ENCODE data around the gene PIP4K2C.
"Not testable (repeated sequence)": the region's sequence is repeated elsewhere in the genome, so short reads cannot be mapped to it uniquely, and the experiment has no call there.

The PIP4K2C gene

DNA sequence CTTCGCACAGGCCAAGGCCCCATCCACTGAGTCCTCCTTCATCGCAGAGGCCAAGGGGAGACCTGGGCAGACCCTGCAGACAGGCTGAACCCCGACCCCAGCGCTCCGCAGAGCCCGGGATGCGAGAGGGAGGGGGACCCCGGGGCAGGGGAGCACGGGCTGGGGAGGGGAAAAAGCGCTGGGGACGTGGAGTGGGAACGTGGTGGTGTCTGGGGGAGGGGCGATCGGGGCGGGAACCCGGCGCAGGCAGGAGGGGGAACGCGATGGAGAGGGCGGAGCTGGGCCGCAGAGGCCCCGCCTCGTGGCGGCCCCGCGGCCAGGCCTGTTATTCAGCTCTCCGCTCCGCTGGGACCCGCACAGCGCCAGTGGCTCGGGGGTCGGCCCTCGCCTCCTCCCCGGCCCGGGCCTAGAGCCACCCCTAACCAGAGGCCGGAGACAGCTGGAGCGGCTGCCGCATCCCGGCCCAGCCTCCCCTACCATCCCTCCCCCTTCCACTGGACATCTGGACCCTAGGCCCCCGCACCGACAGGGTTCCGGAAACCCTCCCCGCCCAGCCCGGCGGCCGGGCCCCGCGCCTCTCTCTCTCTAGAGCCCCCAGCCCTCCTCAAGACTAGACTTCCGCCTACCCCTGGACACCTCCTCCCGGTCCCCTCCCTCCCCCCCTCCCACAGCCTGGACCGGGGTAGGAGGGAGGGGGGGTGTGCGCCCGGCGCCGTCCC is 20.3 kb downstream of the PIP4K2C start, which contains the start of gene ARHGEF25:
Gene ARHGEF25 (plus strand): TSS at position 328 of the 719 bp plus-strand sequence. CDS start 460 bp downstream, outside the sequence.
- peak; percentile 37 for DNase-seq

DNA sequence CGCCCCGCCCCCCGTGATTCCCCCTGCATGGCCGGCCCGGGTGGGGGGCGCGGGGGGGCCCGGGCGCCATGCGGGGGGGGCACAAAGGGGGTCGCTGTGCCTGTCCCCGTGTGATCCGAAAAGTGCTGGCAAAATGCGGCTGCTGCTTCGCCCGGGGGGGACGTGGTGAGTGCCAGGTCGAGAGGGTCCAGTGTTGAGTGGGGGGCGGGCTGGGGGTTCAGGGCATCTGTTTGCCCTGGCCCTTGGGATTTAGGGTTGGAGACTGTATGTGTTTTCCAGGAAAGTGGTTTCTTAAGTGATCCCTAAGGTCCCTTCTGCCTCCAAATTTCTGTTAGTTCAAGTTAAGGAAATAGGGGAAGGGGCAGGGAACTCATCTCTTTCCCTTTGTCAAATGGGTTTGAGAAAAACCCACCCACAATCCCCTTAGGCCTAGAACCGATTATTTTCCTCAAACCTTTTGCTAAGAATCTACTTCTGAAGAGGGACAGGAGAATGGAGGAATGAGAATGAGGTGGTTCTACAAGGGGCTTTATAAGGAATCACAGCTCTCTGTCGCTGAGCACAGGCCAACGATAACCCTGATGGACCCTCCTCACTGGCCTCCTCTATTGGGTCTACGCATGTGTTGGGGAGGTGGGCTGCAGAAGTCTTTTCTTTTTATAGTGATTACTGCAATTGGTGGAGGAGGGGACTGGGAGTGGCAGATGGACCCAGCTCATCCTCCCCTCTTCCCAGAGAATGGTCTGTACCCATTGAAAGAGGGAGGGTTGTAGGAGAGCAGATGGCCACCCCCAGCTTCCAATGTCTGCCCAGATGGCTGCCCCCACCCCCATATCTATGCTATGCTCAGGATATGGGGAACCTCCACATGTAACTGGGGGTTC is 21.1 kb downstream of the PIP4K2C start:
- no peak for DNase-seq

DNA sequence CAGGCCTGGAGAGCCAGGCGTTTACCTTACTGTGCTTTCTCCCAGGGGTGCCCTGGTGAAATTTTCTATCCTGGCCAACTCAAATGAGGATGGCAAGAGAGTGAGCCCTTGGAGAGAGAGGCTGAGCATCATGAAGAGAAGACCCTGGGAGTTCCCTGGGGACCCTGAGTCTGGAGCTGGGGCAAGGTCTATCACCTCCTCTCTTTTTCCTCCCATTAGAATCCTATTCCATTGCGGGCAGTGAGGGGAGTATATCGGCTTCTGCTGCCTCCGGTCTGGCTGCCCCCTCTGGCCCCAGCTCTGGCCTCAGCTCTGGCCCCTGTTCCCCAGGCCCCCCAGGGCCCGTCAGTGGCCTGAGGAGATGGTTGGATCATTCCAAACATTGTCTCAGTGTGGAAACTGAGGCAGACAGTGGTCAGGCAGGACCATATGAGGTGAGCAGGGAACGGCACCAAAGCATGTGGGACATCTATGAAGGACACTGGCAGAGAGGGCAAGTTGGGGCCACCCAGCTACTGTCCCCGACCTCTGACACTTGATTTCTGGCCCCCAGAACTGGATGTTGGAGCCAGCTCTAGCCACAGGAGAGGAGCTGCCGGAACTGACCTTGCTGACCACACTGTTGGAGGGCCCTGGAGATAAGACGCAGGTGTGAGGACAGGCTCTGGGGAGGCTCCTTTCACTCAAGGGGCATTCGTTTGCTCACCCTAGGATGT is 21.9 kb downstream of the PIP4K2C start:
- no peak for DNase-seq

DNA sequence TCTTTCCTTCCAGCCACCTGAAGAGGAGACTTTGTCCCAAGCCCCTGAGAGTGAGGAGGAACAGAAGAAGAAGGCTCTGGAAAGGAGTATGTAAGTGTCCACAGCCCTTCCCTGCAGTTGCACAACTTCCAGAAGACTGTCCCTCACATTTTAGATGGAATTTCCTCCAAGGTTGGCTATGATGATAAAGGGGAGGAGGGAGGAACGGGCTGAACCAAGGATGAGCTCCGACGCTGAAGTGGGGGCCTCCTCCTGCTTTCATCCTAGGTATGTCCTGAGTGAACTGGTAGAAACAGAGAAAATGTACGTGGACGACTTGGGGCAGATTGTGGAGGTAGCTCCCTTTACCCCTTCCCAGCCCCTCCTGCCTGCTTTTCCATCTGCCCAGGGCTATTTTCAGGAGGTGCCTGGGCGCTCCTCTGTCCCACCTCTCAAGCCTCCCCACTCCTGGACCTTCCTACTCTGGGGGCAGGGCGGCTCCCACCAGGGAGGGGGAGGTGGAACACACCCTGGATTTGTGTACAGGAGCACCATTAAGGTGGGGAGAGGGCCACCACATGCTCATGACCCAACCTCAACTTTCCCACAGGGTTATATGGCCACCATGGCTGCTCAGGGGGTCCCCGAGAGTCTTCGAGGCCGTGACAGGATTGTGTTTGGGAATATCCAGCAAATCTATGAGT is 22.6 kb downstream of the PIP4K2C start:
- DNase-seq, result no peak

DNA sequence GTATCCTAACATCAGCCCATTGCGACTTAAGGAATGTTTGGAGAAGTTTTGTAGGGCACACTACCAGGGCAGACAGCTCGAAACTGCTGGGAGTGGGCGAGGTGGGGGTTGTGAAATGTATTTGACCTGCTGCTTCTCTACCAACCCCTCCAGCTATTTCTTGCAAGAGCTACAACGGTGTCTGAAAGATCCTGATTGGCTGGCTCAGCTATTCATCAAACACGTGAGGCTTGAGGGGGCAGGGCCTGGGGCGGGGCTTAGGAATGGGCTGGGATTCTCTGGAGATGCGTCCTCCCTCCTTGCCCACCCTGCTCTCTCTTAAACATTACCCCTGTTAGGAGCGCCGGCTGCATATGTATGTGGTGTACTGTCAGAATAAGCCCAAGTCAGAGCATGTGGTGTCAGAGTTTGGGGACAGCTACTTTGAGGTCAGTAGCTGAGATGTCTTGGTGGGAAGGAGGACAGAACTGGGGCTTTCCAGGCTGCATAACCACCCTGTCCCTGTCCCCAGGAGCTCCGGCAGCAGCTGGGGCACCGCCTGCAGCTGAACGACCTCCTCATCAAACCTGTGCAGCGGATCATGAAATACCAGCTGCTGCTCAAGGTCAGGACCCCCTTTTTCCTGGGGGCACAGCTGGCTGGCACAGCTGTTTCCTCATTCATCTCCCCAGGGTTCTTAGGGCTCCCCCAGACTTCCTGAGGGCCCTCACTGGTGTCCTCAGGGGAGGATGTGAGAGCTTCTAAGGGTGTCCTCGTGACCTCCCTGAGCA is 23.4 kb downstream of the PIP4K2C start:
- DNase-seq, result peak; percentile 17

DNA sequence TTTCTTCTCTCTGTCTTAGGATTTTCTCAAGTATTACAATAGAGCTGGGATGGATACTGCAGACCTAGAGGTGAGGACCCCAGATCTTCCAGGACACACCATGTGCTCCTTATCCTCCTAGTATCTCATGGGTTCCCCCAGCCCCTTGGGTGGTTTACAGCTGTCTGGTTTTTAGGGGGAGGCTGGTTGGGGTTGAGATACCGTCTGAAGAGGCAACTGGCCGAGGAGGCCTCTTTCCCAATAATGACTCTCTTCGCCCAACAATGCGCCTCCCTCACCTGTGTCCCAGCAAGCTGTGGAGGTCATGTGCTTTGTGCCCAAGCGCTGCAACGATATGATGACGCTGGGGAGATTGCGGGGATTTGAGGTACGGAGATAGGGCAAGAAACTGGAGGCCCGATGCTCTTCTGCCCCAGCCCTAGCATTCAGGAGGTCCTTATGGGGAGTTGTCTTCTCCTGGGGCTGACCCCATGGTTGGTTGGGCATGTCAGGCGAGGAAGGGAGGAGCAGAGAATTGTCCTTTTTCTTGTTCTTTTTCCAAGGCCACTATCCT is 24.0 kb downstream of the PIP4K2C start:
- DNase-seq, result no peak

DNA sequence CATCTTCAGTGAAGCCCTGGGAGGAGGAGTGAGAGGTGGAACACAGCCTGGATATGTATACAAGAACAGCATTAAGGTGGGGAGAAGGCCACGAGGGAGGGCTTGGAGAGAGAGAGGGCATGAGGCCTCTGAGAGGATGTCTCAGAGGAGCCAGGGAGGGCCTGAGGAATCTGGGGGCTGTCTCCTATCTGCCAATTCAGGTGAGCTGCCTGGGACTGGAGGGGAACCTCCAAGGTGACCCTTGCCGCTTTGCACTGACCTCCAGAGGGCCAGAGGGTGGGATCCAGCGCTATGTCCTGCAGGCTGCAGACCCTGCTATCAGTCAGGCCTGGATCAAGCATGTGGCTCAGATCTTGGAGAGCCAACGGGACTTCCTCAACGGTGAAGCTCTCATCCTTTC is 24.6 kb downstream of the PIP4K2C start:
- no peak for DNase-seq

DNA sequence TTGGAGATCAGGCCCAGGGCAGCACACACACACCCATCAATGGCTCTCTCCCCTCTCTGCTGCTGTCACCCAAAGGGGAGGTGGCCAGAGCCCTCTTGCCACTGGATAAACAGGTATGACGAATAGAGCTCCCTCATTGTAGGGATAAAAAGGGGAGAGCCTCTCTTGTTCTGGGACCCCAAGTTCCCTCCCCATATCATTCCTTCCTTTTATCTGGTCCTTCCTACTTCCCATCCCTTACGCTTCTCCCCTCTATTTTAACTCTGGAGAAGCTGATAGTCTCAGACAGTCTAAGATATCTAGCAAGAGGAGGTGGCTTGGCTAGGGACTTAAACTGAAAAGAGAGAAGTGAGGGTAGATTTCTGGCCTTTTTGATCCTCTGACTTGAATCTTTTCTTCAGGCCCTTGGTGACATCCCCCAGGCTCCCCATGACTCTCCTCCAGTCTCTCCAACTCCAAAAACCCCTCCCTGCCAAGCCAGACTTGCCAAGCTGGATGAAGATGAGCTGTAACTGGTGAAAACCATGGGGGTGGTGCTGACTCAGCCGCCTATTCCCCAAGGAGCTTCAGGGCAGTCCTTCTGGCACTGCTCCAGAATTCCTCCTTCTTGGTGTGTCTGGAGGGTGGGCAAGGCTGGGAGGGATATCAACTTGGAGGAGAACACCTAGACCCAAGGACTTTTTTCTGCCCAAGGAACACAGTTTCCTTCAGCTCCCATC is 25.6 kb downstream of the PIP4K2C start:
- DNase-seq, result no peak

DNA sequence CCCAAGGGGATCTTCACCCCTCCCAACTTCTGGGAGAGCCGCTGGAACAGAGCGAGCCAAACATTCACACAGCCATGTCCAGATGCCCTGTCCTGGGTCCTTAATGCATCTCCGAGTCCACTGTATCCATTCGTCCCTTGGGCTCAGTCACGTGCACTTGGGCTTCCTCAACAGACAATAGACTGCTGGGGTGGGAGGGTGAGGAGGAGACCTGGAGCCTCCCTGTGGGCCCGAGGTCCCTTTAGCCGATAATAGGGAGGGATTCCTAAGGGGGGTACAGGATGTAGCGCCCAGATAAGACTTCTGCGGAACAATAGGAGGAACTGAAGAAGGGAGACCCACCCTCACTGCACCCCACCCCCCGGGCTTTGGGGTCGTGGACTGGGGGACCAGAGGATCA is 26.9 kb downstream of the PIP4K2C start:
- DNase-seq, result no peak

DNA sequence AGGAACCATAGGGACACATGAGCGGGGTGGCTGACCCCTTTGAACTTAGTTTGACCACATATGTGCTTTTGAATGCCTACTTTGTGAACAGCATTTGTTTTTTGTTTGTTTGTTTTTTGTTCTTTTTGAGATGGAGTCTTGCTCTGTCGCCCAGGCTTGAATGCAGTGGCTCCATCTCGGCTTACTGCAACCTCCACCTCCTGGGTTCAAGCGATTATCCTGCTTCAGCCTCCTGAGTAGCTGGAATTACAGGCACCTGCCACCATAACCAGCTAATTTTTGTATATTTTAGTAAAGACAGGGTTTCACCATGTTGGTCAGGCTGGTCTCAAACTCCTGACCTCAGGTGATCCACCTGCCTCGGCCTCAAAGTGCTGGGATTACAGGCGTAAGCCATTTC is 27.4 kb downstream of the PIP4K2C start:
- DNase-seq, result not testable (repeated sequence)

DNA sequence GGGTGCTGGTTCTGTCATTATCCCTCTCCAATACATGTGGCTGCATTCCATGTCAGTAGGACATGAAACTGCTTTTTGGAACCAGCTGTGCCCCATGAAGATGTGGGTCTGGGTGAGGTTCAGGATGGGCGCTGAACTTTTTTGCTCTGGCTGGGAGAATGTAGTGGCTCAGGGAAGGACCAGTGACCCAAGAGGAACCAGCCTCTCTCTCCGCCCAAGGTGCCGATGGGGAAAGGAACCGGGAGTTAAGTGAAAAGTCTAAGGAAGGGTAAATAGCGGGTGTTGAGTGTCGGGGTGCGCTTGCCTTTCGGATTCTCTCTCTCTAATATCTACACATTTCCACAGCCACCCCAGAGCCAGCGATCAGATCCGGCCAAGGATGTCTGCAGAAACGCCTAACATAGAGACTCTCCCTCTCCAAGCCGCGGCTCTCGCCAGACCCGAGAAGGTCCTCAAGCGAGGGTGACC is 28.0 kb downstream of the PIP4K2C start:
- no peak for DNase-seq

DNA sequence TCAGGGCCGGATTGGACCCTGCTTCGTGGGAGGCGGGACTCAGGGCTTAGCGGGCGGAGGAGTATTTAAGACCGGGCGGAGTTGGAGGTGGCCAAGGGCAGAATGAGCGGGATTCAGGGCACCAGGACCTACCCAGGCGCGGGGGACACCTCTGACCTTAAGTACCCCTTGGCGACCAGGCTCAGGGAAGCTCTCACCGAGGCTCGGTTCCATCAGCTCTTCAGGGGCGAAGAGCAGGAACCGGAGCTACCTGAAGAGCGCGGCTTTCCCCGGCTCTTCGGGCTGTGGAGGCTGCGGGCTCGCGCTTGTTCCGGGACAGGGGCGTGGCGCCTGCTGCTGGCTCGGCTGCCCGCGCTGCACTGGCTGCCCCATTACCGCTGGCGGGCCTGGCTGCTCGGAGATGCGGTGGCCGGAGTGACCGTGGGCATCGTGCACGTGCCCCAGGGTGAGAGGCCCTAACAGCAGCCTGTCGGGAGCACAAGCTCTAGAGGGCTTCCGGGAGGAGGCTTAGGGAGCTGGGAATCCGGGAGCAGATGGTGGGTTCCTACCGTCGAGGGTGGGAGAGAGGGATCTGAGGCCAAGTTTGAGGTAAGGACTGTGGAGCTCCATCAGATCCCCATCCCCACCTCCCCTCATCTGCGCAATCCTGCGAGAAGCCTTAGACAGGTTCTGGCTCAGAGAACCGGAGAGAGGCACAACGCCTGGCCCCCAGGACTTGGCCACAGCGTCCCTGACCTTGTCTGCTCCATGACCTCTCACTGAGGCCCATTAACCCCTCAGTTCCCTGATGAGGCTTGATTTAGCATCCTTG is 28.6 kb downstream of the PIP4K2C start:
- DNase-seq, result no peak

DNA sequence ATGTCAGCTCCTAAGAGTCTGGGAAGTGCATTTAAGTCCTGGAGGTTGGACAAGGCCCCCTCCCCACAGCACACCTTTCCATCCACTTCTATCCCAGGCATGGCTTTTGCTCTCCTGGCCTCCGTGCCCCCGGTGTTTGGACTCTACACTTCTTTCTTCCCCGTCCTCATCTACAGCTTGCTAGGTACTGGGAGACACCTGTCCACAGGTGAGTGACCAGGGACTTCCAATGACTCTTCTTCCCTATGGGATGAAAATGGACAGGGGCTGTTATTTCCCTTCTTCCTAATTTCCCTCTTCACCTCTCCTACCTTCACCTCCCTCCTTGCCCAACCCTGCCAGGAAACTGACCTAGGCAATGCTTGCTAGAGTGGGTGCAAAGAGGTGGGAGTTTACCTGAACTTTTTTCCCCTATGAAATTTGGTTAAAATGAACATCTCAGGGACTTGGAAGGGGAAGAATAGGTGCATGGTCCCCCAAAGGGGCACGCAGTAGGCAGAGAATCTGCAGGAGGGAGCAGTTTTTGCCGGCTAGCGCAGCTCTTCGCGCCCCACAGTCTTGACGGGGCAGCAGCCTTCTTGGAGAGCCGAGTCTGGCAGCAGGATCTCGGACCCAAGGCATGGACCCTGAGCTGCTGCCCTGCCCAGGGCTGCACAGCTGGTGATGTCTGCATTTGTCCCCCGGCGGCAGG is 29.4 kb downstream of the PIP4K2C start:
- DNase-seq, result no peak

DNA sequence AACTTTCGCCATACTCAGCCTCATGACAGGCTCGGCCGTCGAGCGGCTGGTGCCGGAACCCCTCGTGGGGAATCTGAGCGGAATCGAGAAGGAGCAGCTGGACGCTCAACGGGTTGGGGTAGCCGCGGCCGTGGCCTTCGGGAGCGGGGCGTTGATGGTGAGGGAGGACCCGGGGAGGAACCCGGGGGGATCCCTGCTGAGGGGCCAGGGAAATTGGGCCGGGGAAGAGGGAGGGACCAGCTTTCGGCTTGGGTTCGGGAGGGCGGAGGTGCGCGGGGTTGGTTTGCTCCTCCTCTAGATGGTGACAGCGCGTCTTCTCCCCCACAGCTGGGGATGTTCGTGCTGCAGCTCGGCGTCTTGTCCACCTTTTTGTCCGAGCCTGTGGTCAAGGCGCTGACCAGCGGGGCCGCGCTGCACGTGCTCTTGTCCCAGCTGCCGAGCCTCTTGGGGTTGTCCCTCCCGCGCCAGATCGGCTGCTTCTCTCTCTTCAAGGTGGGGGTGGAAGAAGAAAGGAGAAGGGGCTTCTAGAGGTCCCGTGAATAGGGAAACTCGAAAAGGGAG is 30.0 kb downstream of the PIP4K2C start:
- no peak for DNase-seq

DNA sequence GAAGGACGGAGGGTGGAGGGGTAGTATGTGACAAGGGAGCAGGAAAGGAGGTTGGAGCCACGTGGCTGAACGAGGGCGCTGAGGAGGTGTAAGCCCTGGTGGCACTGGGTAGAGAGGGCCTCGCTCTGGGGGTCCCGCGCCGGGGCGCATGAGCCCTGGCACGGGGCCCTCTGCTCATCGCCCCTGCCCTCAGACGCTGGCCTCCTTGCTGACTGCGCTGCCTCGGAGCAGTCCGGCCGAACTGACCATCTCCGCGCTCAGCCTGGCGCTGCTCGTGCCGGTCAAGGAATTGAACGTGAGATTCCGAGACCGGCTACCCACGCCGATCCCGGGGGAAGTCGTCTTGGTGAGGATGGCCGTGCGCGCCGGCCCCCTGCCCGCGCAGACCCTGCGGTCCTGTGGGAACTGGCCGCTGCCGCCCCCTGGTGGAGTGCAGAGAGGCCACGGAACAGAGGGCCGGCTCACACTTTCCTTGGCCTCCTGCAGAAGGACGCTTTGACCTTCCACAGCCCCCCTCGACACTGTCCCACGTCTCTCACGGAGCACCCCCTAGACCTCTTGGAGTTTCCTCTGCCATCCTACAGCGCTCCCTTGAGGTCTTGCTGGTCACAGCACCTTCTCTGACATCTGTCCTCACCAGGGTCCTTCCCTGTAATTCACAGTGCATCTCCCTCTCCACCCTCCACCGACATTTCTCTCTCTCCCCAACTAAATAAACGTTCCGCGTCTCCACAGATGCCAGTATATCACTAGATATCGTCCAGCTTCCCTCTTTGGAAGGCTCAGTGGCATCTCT is 30.7 kb downstream of the PIP4K2C start:
- DNase-seq, result peak; percentile 63

DNA sequence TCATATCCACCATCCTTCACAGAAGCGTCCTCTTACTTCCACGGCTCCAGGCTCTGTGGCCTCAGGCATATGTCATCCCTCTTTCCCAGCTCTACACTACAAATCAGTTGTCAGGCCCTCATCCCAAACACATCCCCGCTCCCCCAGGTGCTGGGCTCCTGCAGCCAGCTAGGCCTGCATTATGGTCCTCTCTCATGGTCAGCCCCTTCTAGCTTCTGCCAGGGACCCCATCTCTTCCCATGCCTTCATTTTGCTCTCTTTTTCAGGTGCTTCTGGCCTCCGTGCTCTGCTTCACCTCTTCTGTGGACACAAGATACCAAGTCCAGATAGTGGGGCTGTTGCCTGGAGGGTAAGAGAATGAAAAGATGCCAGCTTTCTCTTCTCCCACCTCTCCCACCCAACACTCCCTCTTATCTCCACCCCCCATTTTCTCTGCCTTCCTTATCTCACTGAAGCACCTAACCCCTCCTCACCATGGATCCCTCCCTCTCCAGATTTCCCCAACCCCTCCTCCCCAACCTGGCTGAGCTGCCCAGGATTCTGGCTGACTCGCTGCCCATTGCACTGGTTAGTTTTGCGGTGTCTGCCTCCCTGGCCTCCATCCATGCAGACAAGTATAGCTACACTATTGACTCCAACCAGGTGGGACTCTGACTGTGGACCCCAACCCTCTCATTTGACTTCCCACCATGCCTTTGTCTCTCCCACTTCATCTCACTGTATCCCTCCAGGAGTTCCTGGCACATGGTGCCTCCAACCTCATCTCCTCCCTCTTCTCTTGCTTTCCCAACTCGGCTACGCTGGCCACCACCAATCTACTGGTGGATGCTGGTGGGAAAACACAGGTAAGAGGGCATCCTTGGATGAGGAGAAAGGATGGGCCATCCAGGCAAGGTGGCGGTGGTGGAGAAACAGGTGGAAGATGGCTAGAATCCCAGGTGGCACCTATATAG is 31.6 kb downstream of the PIP4K2C start:
- DNase-seq, result no peak

DNA sequence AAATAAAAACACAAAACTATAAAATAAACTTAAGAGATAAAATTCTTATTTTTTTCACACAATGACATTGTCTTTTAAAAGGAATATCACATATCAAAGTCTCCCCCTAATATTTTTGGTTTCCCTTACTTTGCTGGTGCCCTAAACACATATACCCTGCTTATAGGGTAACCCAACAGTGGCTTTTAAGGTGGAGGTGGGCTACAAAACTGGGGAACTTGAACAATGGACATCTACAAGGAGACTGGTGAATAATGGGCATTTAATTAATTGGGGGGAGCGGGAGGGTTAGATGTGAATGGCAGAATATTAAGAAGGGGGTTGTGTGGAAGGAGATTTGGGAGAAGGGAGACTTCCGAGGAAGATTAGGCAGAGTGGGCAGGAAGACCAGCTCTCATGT is 32.4 kb downstream of the PIP4K2C start:
- no peak for DNase-seq
